ENCODE results near the gene HSPA12A.
A peak's percentile ranks its signal among the peaks of the same experiment; 100 is the strongest.

- TF ChIP-seq CTCF (conservative IDR thresholded peaks at IDR 0.05 in 1 of 2, IDR thresholded peaks at IDR 0.05 in 1 of 2; ENCODE audit: low read depth in 1 of 2, low read length in 2 of 2) (peak; percentile 14 to 34), EZH2 (IDR thresholded peaks at IDR 0.05; ENCODE audit: low read length, missing control alignments) (no peak)
Measured at GRCh38 chr10:116765648-116766081, 23.3 kb upstream of the HSPA12A start.

Measured in fibroblast of lung (primary cell).